Smooth muscle cell of trachea (primary cell): Measurements from ENCODE around the gene ARMC12. TPM values are rescaled to one million over a fixed set of nuclear protein-coding genes. Genes with fewer than 3 reads are reported as not detected.

ENCODE experiments used
- total RNA-seq: library from RNA; depleted of rRNA; stranded (reverse); fragments of >200 nt; gene quantifications from 2 replicates; pipeline ENCODE4 v1.2.1, GENCODE V29; 2014

The ARMC12 gene
- total RNA-seq, result 0.29 and 1.2 TPM in 2 replicates

GRCh38 chr6:35736982-35737412 is at the start of gene ARMC12:
ARMC12 (plus strand) TSS chr6:35737032; CDS start chr6:35737109, 77 bp downstream.

DNA sequence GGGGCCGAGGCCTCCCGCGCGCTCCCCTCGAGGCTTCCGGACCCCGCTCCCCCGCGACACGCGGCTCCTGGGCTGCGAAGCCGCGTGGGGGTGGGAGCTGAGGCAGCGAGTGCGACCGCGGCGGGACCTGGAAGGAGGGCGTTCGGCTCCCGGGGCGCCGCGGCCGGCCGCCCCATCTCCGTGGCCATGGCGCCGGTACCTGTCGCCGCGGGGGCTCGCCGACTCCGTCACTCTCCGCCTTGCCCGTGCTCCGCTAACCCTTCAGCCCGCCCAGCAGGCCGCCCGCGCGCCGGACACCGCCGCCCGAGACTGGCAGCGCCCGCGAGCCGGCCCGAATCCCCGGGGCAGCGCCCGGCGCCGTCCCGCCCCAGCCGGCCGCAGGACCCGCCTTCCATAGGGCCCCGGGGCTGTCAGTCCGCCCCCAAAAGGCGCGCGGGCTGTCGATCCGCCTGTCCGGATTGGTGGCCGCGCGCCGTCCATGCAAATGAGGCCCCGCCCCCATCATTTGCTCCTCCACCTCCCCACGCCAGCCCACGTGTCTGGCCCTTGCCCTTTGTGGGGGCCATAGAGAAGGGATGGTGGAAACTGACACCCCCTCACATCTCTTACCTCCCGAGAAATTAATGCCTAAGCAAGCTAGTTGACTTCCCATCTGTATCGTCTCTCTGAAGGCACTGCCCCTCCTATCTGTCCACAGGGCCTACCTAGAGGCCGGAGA is 48.1 kb upstream of the ARMC12 start, which contains the start of gene FKBP5:
Gene FKBP5 (minus strand): TSS at position 311 of the 718 bp plus-strand sequence. CDS start 46,091 bp downstream, outside the sequence.

GRCh38 chr6:35776364-35777215 is 39.8 kb downstream of the ARMC12 start, which contains the start of gene CLPSL2:
CLPSL2 (plus strand) TSS chr6:35776598; CDS start chr6:35776619, 21 bp downstream.

GRCh38 chr6:35780719-35781118 is 43.9 kb downstream of the ARMC12 start, which contains the start of gene CLPSL1:
CLPSL1 (plus strand) TSS chr6:35781019; CDS start chr6:35781111, 92 bp downstream.

Other genes starting within 250 kb of the ARMC12 start
- 12.9 and 13.5 TPM in 2 replicates for gene TEAD3, start 240.0 kb upstream of the ARMC12 start, total RNA-seq
- 0.17 TPM in 1 of 2 replicates, not detected in the other for gene TULP1, start 224.1 kb upstream of the ARMC12 start, total RNA-seq
- gene FKBP5, start 48.1 kb upstream of the ARMC12 start, total RNA-seq, result 6.1 and 12.4 TPM in 2 replicates
- gene CLPSL2, start 39.6 kb downstream of the ARMC12 start, total RNA-seq, result not detected in 2 replicates
- gene CLPSL1, start 44.0 kb downstream of the ARMC12 start, total RNA-seq, result not detected in 2 replicates
- gene CLPS, start 60.3 kb downstream of the ARMC12 start, total RNA-seq, result not detected in 2 replicates
- gene LHFPL5, start 68.3 kb downstream of the ARMC12 start, total RNA-seq, result not detected in 2 replicates
- 38.7 and 56.6 TPM in 2 replicates for gene SRPK1, start 184.1 kb downstream of the ARMC12 start, total RNA-seq